GM23338 (cell line): ENCODE measurements around the gene PJA2. TPM values are rescaled to one million over a fixed set of nuclear protein-coding genes. Genes with fewer than 3 reads are reported as not detected.

Source experiments
- ATAC-seq: fragments of 200-7000 bp; cut with Tn5 transposase; 3 replicates; pipeline ENCODE4 v1.9.1; 2020
- DNase-seq: peaks from one replicate; pipeline ENCODE4 v3.0.0-alpha.2; 2015; ENCODE audit warnings: low spot score
- H2AFZ ChIP-seq: fragments of 200-600 bp; sonication (generic); 2 replicates; pipeline ENCODE4 v1.8.0; 2016; ENCODE audit warnings: antibody characterized with exemption, mild to moderate bottlenecking, moderate library complexity
- H3F3A ChIP-seq: fragments of 200-600 bp; sonication (generic); replicated peaks from 2 replicates; pipeline ENCODE4 v1.8.0; 2017; ENCODE audit warnings: antibody characterized with exemption, mixed run types, low read depth
- H3K27ac ChIP-seq: fragments of 200-600 bp; sonication (generic); 2 replicates; pipeline ENCODE4 v1.6.1; 2016; ENCODE audit warnings: low read depth
- H3K27me3 ChIP-seq: fragments of 200-600 bp; sonication (generic); 2 replicates; pipeline ENCODE4 v1.8.0; 2016; ENCODE audit warnings: mild to moderate bottlenecking, mixed run types, moderate library complexity; ENCODE audit not compliant: insufficient read depth
- H3K36me3 ChIP-seq: fragments of 200-600 bp; sonication (generic); 2 replicates; pipeline ENCODE4 v1.8.0; 2016; ENCODE audit warnings: mild to moderate bottlenecking; ENCODE audit not compliant: insufficient read depth
- H3K4me1 ChIP-seq: fragments of 200-600 bp; sonication (generic); 2 replicates; pipeline ENCODE4 v1.8.0; 2016; ENCODE audit warnings: mild to moderate bottlenecking, moderate library complexity; ENCODE audit not compliant: insufficient read depth
- H3K4me2 ChIP-seq: fragments of 200-600 bp; sonication (generic); 2 replicates; pipeline ENCODE4 v1.7.1; 2017; ENCODE audit warnings: mixed run types
- H3K4me3 ChIP-seq: fragments of 200-600 bp; sonication (generic); 2 replicates; pipeline ENCODE4 v1.6.1; 2016; ENCODE audit warnings: mixed run types
- H3K79me2 ChIP-seq: fragments of 200-600 bp; sonication (generic); replicated peaks from 2 replicates; pipeline ENCODE4 v1.8.0; 2017; ENCODE audit warnings: mild to moderate bottlenecking; ENCODE audit not compliant: insufficient read depth
- H3K9me2 ChIP-seq: fragments of 200-600 bp; sonication (generic); 2 replicates; pipeline ENCODE4 v1.8.0; 2017; ENCODE audit not compliant: insufficient read depth
- H4K20me1 ChIP-seq: fragments of 200-600 bp; sonication (generic); replicated peaks from 2 replicates; pipeline ENCODE4 v1.8.0; 2017; ENCODE audit warnings: mild to moderate bottlenecking; ENCODE audit not compliant: insufficient read depth
- H3K27ac Mint-ChIP-seq: 2 replicates; pipeline ENCODE4 v1.8.0; 2020; ENCODE audit warnings: inconsistent platforms, mild to moderate bottlenecking, moderate library complexity, mixed read lengths
- H3K27me3 Mint-ChIP-seq: 3 replicates; pipeline ENCODE4 v1.8.0; 2022; ENCODE audit warnings: low read depth, mild to moderate bottlenecking, moderate library complexity, mixed read lengths, inconsistent platforms; ENCODE audit not compliant: insufficient read depth, poor library complexity
- H3K36me3 Mint-ChIP-seq: 3 replicates; pipeline ENCODE4 v1.8.0; 2021; ENCODE audit warnings: low read depth, mild to moderate bottlenecking, inconsistent platforms, moderate library complexity, mixed read lengths
- H3K4me1 Mint-ChIP-seq: 3 replicates; pipeline ENCODE4 v1.8.0; 2020; ENCODE audit warnings: mild to moderate bottlenecking, inconsistent platforms, mixed read lengths
- H3K4me3 Mint-ChIP-seq: 3 replicates; pipeline ENCODE4 v1.8.0; 2021; ENCODE audit warnings: moderate library complexity, mild to moderate bottlenecking, inconsistent platforms, mixed read lengths
- H3K9me3 Mint-ChIP-seq: 3 replicates; pipeline ENCODE4 v1.8.0; 2020; ENCODE audit warnings: moderate library complexity, mild to moderate bottlenecking, inconsistent platforms, mixed read lengths
- CTCF ChIP-seq, 2 experiments: fragments of 200-600 bp in 1 of 2; sonication (generic) in 1 of 2; conservative IDR thresholded peaks; 2 replicates each; pipeline versions ENCODE4 v1.5.1 to v1.6.1; 2016 to 2017; ENCODE audit warnings: antibody characterized with exemption in 2 of 2, low read depth in 2 of 2, mild to moderate bottlenecking in 2 of 2, moderate library complexity in 1 of 2
- ETS1 ChIP-seq: IDR thresholded peaks from 2 replicates; pipeline ENCODE4 v1.6.1; 2016; ENCODE audit warnings: antibody characterized with exemption
- EZH2 ChIP-seq: fragments of 200-600 bp; sonication (generic); IDR thresholded peaks from one replicate; pipeline ENCODE4 v1.8.0; 2017; ENCODE audit warnings: antibody characterized with exemption, mild to moderate bottlenecking, low read depth; ENCODE audit not compliant: unreplicated experiment
- JUNB ChIP-seq: IDR thresholded peaks from one replicate; pipeline ENCODE4 v1.6.1; 2016; ENCODE audit warnings: antibody characterized with exemption; ENCODE audit not compliant: unreplicated experiment
- POLR2AphosphoS5 ChIP-seq: IDR thresholded peaks from 2 replicates; pipeline ENCODE4 v1.6.1; 2016; ENCODE audit warnings: antibody characterized with exemption, low read depth
- REST ChIP-seq: IDR thresholded peaks from one replicate; pipeline ENCODE4 v1.6.1; 2018; ENCODE audit warnings: antibody characterized with exemption; ENCODE audit not compliant: unreplicated experiment
- STAT1 ChIP-seq: IDR thresholded peaks from one replicate; pipeline ENCODE4 v1.6.1; 2016; ENCODE audit warnings: antibody characterized with exemption; ENCODE audit not compliant: unreplicated experiment
- ZNF114 ChIP-seq: fragments of 250-450 bp; sonication (Bioruptor Pico); IDR thresholded peaks from 2 replicates; pipeline ENCODE4 v1.5.0; 2020; ENCODE audit warnings: mild to moderate bottlenecking, moderate library complexity
- ZNF462 ChIP-seq: fragments of 250-450 bp; sonication (Bioruptor Pico); IDR thresholded peaks from 2 replicates; pipeline ENCODE4 v1.5.0; 2020; ENCODE audit warnings: mild to moderate bottlenecking, moderate library complexity
- polyA plus RNA-seq: library from polyadenylated mRNA; unstranded; fragments of >200 nt; fragmentation: Nextera tagmentation; extraction: Ambion mirVana; gene quantifications from 2 replicates; pipeline ENCODE4 v1.2.1, GENCODE V29; 2016
- total RNA-seq: library from RNA; depleted of rRNA; stranded (reverse); fragments of >200 nt; shearing (Covaris generic); gene quantifications from 2 replicates; pipeline ENCODE4 v1.2.3, GENCODE V29; 2014

The PJA2 gene
- total and polyA plus RNA-seq, 2 experiments from 2014 or later, result 31.5 to 65.3 TPM

- Mint-ChIP-seq H3K27ac (no peak overlapping the region), H3K4me1 (peaks cover 3% of the 10 kb centered on the region; the same call in 2 of the 3 replicates), H3K36me3 (peaks cover 10% of the 10 kb centered on the region), H3K27me3 (peaks cover 1% of the 10 kb centered on the region), H3K9me3 (no peaks in the 10 kb centered on the region), H3K4me3 (no peak overlapping the region)
- Histone ChIP-seq H3K79me2 (0 out of 2 replicates have a peak, but pooled peaks cover 10% of the 10 kb centered on the region), H3K36me3 (no peaks in the 10 kb centered on the region; the same call in 1 of the 2 replicates), H3K27ac (no peak overlapping the region), H4K20me1 (no peaks in the 10 kb centered on the region; the same call in 1 of the 2 replicates), H3K27me3 (no peaks in the 10 kb centered on the region), H2AFZ (no peak overlapping the region), H3F3A (no peaks in the 10 kb centered on the region), H3K9me2 (no peaks in the 10 kb centered on the region), H3K4me1 (no peaks in the 10 kb centered on the region), H3K4me3 (no peak overlapping the region), H3K4me2 (no peak overlapping the region)
- DNase-seq (no peak), ATAC-seq (no peak)
- TF ChIP-seq CTCF (conservative IDR thresholded peaks at IDR 0.05; ENCODE audit: low read depth in 2 of 2), result peak in 1 of 2 experiments; percentile 12; a peak in 1 of 4 replicates
- TF ChIP-seq ETS1, result no peak
Measured at GRCh38 chr5:109374625-109375024, 35.1 kb downstream of the PJA2 start.

- no peak overlapping the region for H3K4me3 Mint-ChIP-seq
- Histone ChIP-seq H3K36me3 (no peaks in the 10 kb centered on the region; the same call in 1 of the 2 replicates), H3K4me2 (no peak overlapping the region), H3K79me2 (0 out of 2 replicates have a peak, but pooled peaks cover 10% of the 10 kb centered on the region), H2AFZ (no peak overlapping the region), H3K4me3 (no peak overlapping the region), H3K4me1 (no peaks in the 10 kb centered on the region), H4K20me1 (no peaks in the 10 kb centered on the region; the same call in 1 of the 2 replicates), H3K27ac (no peak overlapping the region), H3F3A (no peaks in the 10 kb centered on the region), H3K27me3 (no peaks in the 10 kb centered on the region), H3K9me2 (no peaks in the 10 kb centered on the region)
- no peaks in the 10 kb centered on the region; the same call in 2 of the 3 replicates for H3K9me3 Mint-ChIP-seq
- H3K36me3 Mint-ChIP-seq, result peaks cover 12% of the 10 kb centered on the region
- DNase-seq (no peak), ATAC-seq (no peak)
- H3K27ac Mint-ChIP-seq, result no peak overlapping the region
- H3K27me3 Mint-ChIP-seq, result peaks cover 1% of the 10 kb centered on the region
- H3K4me1 Mint-ChIP-seq, result peaks cover 3% of the 10 kb centered on the region; the same call in 2 of the 3 replicates
- TF ChIP-seq ZNF114 (CRISPR knock-in tag) (no peak), JUNB (no peak), ZNF462 (CRISPR knock-in tag) (no peak), EZH2 (no peak), STAT1 (no peak), REST (no peak), POLR2AphosphoS5 (no peak)
Measured at GRCh38 chr5:109373932-109374331, 35.8 kb downstream of the PJA2 start.
